Breast epithelium (tissue), 3 donors: ENCODE results near the gene ANKRD63.

ENCODE experiments used
- POLR2A ChIP-seq: fragments of 450-650 bp; IDR thresholded peaks from one replicate; pipeline ENCODE4 v1.6.1; 2016; ENCODE audit warnings: antibody characterized with exemption, mild to moderate bottlenecking, moderate library complexity
- TF ChIP-seq, protein P1 (sequence below), 3 donors: fragments of 450-650 bp; IDR thresholded peaks; one replicate each; pipeline ENCODE4 v1.5.1; 2016 to 2017; ENCODE audit warnings: antibody characterized with exemption in 3 of 3, mild to moderate bottlenecking in 3 of 3, moderate library complexity in 3 of 3

DNA sequence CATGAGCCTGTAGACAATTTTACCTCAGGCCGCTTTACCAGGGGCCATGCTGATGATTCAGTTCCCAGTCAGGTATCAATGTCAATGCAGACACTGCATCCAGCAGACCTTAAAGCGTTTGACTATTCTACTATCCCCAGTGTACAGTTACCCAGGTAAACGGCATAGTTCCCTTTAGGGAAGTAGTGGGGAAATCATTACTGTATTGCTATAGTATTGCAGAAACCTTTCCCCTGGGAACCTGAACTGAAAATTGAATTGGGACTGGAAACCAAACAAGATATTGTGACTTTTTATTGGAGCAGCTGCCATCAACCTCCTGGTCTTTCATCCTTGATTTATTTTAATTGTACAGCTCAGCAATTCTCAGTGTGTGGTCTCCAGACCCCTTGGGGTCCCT is 34.1 kb upstream of the ANKRD63 start:
- no peak for TF ChIP-seq POLR2A
- TF ChIP-seq, protein P1, sequence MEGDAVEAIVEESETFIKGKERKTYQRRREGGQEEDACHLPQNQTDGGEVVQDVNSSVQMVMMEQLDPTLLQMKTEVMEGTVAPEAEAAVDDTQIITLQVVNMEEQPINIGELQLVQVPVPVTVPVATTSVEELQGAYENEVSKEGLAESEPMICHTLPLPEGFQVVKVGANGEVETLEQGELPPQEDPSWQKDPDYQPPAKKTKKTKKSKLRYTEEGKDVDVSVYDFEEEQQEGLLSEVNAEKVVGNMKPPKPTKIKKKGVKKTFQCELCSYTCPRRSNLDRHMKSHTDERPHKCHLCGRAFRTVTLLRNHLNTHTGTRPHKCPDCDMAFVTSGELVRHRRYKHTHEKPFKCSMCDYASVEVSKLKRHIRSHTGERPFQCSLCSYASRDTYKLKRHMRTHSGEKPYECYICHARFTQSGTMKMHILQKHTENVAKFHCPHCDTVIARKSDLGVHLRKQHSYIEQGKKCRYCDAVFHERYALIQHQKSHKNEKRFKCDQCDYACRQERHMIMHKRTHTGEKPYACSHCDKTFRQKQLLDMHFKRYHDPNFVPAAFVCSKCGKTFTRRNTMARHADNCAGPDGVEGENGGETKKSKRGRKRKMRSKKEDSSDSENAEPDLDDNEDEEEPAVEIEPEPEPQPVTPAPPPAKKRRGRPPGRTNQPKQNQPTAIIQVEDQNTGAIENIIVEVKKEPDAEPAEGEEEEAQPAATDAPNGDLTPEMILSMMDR (IDR thresholded peaks at IDR 0.05), result no peak
